Measurements from ENCODE around the gene HAUS5.

Gene HAUS5

DNA sequence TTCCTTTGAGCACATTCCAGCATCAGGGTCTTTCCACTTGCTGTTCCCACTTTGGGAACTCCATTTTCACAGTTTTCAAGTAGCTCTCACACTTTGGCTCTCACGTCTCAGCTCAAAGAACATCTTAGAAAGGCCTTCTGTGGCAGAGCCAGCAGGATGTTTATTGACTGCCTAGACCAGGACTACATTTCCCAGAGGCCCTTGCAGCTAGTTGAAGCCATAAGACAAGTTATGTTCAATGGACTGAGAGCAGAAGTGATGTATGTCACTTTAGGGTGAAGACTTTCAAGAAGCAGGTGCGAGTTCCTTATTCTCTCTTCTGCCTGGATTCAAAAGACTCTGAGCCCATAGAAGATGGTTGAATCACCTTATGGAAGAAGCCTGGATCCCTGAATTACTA, 4.3 kb upstream of the HAUS5 start:
- no peak for DNase-seq

DNA sequence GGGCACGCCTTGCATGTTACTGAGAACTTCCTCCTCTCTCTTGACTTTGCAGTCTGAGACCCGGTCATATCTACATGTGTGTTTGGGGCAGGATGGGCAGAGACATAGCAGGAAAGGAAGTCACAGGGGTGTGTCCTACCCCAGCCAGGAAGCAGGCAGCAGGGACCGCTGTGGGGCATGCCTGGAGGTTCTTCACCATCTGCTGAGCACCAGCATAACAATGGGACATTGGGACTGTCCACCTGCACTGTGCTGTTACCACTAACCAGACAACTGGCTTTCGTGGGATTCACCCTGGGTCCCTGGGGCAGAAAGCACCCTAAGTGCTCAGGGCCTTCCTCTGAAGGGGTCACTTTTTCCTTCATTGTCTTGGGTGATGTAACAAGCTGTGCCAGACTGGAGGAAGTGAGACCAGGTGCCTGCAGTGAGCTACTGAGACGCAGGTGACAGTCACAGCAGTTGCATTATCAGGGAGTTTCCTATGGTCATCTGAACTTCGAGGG, 2.6 kb upstream of the HAUS5 start:
- no peak for DNase-seq

DNA sequence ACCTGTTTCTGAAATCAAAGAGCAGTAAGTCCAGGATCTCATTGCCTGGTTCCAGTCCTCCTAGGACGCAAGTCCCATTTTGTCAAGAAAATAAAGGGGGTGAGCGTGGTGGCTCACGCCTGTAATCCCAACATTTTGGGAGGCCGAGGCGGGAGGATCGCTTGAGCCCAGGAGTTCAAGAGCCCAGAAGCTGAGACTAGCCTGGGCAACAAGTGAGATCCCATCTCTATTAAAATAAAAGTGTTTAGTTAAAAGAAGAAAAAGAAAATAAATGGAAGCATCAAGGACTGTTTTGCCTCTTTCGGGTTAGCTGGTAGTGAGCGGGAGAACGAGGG, 344 bp upstream of the HAUS5 start:
- no peak for DNase-seq

DNA sequence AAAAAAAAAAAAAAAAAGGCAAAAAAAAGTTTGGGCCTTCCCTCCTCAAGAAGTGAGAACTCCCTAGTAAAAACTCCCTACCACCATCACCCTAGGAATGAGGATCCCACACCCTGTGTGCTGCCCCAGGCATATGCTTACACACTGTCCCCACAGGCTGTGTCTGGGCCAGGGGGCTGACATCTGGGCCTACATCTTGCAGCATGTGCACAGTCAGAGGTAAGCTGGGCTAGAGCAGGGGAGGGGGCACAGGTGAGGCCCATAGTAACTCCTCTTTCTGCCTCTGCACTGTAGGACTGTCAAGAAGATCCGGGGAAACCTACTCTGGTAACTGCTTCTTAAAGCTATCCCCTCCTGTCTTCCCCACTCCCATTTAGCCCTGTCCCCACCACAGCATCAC, 1.0 kb downstream of the HAUS5 start:
- DNase-seq, result no peak

DNA sequence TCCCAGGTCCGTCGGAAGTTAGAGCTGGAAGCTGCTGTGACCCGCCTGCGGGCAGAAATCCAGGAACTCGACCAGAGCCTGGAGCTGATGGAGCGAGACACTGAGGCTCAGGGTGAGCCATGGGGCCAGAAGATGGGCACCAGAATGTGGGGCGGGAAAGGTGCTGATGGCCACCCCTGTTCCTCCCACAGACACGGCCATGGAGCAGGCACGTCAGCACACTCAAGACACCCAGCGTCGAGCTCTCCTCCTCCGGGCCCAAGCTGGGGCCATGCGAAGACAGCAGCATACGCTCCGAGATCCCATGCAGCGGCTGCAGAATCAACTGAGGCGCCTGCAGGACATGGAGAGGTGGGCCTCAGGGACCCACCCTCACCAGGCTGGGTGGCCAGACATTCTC, 2.5 kb downstream of the HAUS5 start:
- no peak for DNase-seq

DNA sequence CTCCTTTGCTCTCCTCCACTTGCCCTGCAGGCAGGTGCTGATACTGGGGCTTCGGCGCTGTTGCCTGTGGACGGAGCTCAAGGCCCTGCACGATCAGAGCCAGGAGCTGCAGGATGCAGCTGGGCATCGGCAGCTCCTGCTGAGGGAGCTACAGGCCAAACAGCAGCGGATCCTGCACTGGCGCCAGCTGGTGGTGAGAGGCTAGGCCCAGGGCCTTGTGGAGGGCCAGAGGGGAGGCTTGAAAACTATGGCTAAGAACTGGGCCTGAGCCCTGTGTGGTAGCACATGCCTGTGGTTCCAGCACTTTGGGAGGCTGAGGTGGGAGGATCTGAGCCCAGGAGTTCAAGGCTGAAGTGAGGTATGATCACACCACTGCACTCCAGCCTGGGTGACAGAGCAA, 6.3 kb downstream of the HAUS5 start:
- no peak for DNase-seq

DNA sequence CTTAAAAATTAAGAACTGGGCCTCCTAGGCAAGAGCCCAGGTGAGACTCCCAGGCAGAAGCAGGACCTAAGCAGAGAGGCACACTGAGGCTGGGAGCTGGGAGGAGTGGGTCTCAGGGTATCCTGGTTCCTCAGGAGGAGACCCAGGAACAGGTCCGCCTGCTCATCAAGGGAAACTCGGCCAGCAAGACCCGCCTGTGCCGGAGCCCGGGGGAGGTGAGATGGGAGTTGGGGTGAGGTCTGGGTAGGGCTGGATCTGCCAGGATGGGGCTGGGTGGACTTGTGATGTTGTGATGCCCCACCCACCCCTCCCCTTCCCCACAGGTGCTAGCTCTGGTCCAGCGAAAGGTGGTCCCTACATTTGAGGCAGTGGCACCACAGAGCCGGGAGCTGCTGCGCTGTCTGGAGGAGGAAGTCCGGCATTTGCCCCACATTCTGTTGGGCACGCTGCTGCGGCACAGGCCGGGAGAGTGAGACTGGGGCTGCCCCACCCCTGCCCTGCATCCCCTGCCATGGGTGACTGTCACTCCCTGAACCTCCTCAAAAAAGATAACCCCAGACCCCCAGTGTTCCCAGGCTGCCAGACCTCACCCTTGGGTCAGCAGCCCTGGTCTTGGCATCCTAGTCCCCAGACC, 6.9 kb downstream of the HAUS5 start:
- DNase-seq, result no peak

DNA sequence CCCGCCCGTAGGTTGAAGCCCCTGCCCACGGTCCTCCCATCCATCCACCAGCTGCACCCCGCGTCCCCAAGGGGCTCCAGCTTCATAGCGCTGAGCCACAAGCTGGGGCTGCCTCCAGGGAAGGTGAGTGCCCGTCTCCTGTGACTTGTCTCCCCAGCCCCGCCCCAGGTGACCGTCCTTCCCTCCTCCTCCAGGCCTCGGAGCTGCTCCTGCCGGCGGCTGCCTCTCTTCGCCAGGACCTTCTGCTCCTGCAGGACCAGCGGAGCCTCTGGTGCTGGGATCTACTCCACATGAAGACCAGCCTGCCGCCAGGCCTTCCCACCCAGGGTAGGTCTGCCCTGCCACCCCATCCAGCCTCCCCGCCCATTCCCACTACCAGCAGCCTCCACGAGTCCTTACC, 7.5 kb downstream of the HAUS5 start:
- no peak for DNase-seq

DNA sequence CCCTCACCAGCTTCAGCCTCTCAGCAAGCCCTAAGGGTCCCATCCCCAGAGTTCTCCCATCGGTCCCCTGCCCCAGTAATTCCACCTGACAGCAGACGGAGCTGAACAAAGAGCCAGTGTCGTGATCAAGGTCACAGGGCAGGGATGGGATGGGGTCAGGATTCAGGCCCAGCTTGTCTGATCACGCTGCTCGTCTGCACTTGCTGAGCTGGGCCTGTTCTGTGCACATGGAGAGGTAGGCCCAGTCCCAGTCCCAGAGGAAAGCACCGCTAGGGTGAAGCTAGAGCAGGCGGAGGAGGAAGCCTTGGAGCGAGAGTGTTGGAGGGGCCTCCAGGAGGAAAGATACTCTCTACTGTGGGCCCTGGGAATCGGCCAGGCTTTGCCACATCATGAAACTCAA, 9.2 kb downstream of the HAUS5 start:
- no peak for DNase-seq

DNA sequence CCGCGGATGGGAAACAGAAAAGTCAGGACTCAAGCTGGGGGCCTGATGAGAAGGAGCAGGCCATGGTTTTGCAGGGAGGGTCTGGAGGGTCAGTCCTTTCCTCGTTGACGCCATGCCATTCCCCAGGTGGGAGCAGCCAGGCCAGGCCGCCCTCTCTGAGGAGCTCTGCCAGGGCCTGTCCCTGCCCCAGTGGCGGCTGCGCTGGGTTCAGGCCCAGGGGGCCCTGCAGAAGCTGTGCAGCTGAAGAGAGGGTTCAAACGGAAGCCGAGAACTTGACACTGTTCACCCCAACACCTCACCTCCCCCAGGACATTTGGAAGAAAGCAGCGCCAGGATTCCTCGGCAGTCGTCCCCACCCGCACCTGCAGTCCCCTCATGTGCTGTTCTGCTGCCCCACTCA, 10.2 kb downstream of the HAUS5 start:
- no peak for DNase-seq

DNA sequence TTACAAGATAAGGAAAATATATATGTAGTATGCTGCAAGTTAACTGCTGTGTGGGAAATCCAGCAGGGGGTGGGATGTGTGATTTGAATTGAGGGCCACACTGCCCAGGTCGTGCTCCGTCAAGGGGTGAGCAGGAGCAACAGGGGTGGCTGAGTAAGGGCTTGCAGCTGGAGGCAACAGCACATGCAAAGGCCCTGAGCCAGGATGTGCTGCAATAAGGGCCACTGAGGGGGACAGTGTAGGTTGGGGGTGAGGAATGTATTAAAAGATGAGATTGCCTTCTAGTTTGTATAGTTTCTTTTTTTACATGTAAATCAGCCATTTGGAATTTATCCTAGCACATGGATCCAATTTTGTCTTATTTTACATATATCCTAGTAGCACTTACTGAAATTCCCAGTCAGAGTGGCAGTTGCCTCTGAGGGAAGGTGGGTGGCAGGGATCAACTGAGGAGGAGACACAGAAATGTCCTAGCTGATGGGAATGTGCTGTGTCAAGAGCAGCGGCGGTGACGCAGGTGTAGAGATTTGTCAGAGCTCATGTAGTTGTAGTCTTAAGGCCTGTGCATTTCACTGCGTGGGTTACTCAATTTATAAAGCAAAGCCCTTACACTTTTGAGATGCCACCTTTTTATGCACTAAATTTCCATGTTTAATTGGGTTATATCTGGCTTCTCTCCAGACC, 10.9 kb downstream of the HAUS5 start:
- DNase-seq, result no peak

DNA sequence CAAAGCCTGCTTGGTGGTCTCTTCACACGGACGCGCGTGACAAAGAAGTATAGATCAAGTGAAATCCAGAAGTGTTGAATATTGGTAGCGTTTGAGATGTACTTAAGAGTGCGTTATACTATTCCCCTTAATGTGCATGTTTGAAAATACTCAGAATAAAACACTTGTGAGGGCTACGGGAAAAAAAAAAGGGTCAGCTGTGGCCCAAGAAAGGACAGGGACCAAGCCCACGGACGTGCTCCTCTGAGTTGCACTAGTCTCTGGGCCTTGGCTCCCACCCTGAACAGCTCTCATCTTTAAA, 15.7 kb downstream of the HAUS5 start:
- no peak for DNase-seq

DNA sequence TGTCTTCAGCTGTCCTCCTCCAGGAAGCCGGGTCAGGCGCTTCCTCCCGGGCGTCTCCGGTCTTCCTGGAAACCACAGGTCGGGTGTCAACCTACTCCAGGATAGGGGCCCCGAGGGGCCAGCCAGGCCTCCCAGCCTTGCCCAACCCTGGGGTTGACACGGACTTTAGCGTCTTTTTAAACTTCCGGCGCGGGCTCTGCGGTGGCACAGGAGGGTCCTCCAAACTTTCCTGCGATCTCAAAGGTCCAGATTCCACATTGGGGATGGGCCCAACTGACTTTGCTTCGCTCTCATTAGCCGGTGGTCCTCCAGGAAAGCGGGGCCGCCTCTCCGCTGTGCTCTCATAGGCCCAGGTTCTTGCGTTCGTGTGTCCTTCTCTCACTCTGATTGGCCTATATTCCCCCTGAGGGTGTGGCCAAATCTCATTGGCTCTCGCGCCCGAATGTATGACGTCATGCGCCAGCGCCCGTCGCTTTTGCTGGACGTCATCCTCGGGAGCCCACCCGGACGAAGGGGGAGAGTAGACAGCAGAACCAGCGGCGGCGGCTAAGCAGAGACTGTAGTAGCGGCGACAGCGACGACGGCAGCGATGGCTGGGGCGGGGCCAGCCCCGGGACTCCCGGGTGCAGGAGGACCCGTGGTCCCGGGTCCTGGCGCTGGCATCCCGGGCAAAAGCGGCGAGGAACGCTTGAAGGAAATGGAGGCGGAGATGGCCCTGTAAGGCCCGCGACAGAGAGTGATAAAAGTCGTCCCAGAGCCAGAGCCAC, 16.2 kb downstream of the HAUS5 start, which contains the start of gene RBM42:
Gene RBM42, plus strand, starts transcription at position 472 of the 767 bp plus-strand sequence. Its CDS starts 118 bp downstream, at position 590.
- peak; percentile 89 for DNase-seq

DNA sequence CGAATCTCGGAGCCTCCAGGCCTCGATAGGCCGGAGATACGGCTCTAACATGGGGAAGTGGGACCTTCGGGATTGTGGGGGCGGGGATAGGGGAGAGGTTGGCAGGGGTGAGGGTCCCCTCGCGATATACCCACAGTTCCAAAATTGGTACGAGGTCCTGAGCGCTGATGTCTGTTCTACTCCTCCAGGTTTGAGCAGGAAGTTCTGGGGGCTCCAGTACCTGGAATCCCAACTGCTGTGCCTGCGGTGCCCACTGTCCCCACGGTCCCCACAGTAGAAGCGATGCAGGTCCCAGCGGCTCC, 16.7 kb downstream of the HAUS5 start:
- DNase-seq, result no peak

DNA sequence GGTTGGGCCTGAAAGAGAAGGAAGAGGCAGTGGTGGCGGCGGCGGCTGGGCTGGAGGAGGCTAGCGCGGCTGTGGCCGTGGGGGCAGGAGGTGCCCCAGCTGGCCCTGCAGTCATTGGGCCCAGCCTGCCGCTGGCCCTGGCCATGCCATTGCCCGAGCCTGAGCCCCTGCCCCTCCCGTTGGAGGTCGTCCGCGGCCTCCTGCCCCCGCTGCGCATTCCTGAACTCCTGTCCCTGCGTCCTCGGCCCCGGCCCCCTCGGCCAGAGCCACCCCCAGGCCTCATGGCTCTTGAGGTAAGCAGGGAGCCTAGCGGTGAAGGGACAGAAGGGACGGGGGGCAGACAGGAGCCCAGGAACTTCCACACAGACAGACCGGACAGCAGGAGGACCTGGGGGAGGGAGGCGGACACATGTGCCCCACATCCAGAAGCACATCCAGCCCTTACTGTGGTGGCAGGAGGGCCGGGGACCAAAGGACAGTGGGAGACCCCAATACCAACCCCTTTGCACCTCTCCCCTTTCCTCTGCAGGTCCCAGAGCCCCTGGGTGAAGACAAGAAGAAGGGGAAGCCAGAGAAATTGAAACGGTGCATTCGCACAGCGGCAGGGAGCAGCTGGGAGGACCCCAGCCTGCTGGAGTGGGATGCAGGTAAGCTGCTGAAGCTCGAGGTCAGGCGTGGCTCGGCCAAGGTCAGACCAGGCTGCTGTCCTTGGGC, 21.3 kb downstream of the HAUS5 start:
- no peak for DNase-seq

DNA sequence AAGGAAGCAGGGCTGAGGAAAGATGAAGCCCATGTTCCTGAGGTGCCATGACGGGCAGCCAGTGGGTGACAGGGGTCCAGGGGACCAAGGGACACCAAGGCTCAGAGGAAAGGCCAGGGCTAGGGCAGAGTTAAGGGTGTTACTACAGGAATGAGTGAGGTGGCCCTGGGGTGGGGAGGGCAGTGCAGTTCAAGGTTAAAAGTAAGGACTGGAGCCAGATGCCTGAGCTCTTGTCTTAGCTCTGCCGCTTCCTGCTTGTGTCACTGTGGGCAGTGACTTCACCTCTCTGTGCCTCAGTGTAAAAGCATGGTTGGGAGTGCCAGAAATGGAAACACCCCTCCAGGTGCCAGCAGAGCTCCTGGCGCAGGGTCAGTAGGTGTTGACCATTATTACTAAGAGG, 24.1 kb downstream of the HAUS5 start:
- no peak for DNase-seq

DNA sequence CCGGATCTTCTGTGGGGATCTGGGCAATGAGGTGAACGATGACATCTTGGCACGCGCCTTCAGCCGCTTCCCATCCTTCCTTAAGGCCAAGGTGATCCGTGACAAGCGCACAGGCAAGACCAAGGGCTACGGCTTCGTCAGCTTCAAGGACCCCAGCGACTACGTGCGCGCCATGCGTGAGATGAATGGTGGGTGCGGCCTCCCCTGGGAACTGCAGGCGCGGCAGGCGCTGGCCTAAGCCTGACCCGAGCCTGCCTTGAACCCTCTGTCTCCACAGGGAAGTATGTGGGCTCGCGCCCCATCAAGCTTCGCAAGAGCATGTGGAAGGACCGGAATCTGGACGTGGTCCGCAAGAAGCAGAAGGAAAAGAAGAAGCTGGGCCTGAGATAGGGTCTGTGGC, 24.6 kb downstream of the HAUS5 start:
- no peak for DNase-seq

DNA sequence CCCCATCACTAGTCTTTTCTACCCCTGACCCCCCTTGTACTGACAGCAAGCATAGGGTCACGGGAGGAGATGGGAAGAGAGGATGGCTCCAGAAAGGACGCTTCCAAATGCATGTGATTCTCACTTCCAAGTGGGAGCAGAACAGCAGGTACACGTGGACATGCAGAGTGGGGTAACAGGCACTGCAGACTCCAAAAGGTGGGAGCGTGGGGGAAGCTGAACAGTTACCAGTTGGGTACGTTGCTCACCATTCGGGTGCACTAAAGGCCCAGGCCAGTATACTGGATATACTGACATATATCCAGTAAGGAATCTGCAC, 26.7 kb downstream of the HAUS5 start:
- DNase-seq, result no peak

DNA sequence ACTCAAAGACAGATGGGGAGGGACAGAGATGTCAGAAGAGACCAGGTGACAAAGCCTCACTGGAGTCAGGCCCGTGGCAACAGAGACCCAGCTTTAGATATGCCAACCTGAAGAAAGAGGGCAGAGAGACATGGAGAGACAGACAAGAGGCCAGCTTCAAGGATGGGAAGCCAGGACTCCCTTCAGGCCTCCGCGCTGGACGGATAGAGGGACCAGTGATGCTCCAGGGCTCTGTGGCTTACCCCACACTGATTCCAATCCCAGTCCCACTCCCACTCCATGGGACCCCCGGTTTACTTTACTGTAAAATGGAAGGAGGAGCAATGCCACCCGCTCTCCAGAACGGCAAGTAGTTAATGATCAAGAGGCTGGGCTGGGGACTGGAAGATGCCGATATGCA, 27.3 kb downstream of the HAUS5 start:
- no peak for DNase-seq

DNA sequence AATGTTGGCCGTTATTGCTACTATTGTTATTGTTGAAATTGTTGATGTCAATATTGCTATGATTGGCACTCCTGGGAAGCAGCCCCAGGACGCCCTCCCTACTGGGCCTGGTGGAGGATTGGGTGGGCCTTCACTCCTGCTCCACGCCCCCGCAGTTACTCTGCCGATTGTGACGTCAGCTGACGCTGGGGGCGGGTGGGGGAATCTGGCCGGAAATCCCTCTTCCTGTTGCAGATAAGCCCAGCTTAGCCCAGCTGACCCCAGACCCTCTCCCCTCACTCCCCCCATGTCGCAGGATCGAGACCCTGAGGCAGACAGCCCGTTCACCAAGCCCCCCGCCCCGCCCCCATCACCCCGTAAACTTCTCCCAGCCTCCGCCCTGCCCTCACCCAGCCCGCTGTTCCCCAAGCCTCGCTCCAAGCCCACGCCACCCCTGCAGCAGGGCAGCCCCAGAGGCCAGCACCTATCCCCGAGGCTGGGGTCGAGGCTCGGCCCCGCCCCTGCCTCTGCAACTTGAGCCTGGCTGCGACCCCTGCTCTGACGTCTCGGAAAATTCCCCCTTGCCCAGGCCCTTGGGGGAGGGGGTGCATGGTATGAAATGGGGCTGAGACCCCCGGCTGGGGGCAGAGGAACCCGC, 29.1 kb downstream of the HAUS5 start, which contains the start of gene ETV2:
Gene ETV2, plus strand, starts transcription at position 231 of the 637 bp plus-strand sequence. CDS start 716 bp downstream, outside the sequence.
- no peak for DNase-seq

DNA sequence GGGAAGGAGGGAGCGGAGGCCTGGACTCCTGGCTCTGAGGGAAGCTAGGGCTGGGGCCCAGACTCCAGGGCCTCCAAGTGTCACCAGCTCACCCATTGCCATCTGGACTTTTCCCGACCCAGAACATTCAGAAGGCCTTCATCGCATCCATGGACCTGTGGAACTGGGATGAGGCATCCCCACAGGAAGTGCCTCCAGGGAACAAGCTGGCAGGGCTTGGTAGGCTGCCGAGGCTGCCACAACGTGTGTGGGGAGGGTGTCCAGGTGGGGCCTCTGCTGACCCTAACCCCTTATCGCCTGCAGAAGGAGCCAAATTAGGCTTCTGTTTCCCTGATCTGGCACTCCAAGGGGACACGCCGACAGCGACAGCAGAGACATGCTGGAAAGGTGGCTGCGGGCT, 29.8 kb downstream of the HAUS5 start:
- DNase-seq, result no peak

DNA sequence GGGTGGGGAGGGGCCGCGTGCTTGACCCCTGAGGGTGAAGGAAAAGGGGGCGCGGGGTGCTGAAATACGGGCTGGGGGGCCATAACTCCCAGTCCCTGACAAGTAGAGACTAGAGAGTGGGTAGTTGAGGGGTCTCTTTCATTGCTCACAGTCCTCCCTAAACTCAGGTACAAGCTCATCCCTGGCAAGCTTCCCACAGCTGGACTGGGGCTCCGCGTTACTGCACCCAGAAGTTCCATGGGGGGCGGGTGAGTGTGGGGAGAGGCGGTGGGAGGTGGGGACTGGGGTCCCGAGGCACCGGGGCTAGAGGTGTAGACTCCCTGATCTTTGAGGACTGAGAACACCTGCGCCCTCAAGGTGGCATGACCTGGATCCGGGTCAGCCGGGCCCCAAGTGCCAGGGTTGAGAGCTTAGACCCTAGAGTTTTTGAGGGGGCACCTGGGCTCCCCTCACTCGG, 30.3 kb downstream of the HAUS5 start:
- DNase-seq, result no peak

All from NCI-H2029 treated with DMSO at 0.1 percent for 48 hours (cell line).